ENCODE data around the gene F2R. TPM values are rescaled to one million over a fixed set of nuclear protein-coding genes. Genes with fewer than 3 reads are reported as not detected.
A peak's percentile ranks its signal among the peaks of the same experiment; 100 is the strongest.

The F2R gene
- total and polyA plus RNA-seq, 2 of the 4 experiments (the other 2 are of a cell fraction), result 85.7 to 147 TPM

- Histone ChIP-seq H4K91ac (ENCODE audit: insufficient read depth, low read depth, low read length) (peak overlapping the region; percentile 43; the same call in 1 of the 2 replicates), H3K14ac (replicated peaks; ENCODE audit: low read depth, low read length) (peak overlapping the region; percentile 16; the same call in 1 of the 2 replicates), H3K9me1 (ENCODE audit: insufficient read depth, low read length) (peaks cover 15% of the 10 kb centered on the region), H3K18ac (ENCODE audit: low read depth, low read length) (peak overlapping the region; percentile 80), H2BK15ac (ENCODE audit: low read depth, low read length) (peak overlapping the region; percentile 87), H3K4me1 (ENCODE audit: control insufficient read depth, insufficient read depth, low read length) (peaks cover 25% of the 10 kb centered on the region), H3K9ac (ENCODE audit: low read depth, low read length) (peak overlapping the region; percentile 1; the same call in 1 of the 2 replicates), H3K9me3 (ENCODE audit: control insufficient read depth, insufficient read depth, low read length) (no peaks in the 10 kb centered on the region), H2BK20ac (ENCODE audit: low read depth, low read length) (peak overlapping the region; percentile 43), H4K20me1 (ENCODE audit: insufficient read depth, low read length) (no peaks in the 10 kb centered on the region), H2AK9ac (replicated peaks; ENCODE audit: low read depth, low read length, poor library complexity) (no peak overlapping the region), H3K4me2 (ENCODE audit: low read depth, low read length) (no peak overlapping the region), H2AFZ (replicated peaks; ENCODE audit: low read length, poor library complexity) (no peak overlapping the region), H2BK5ac (ENCODE audit: low read depth, low read length, poor library complexity, severe bottlenecking) (peak overlapping the region; percentile 98), H3K4me3 (ENCODE audit: insufficient read depth, low read depth, low read length) (no peak overlapping the region), H3K27me3 (ENCODE audit: control insufficient read depth, insufficient read depth, low read length) (no peaks in the 10 kb centered on the region), H3K27ac (ENCODE audit: insufficient read depth, low read length) (peak overlapping the region; percentile 92; the same call in 1 of the 2 replicates), H3K23ac (ENCODE audit: low read depth, low read length) (peak overlapping the region; percentile 2; the same call in 1 of the 2 replicates), H3K56ac (ENCODE audit: extremely low read depth, insufficient read depth, low read length) (peak overlapping the region; percentile 86), H4K5ac (ENCODE audit: low read depth, low read length) (peak overlapping the region; percentile 57), H3K79me1 (ENCODE audit: low read depth in 1 of 2, low read length in 2 of 2) (peaks cover 0 to 8% of the 10 kb centered on the region in 2 experiments; a peak in 2 of 4 replicates), H3K4ac (ENCODE audit: low read depth, low read length) (peak overlapping the region; percentile 78; the same call in 1 of the 2 replicates), H4K8ac (ENCODE audit: low read depth in 2 of 2, low read length in 2 of 2) (peak overlapping the region; percentile 47 to 72), H3K36me3 (ENCODE audit: control insufficient read depth, insufficient read depth, low read length) (no peaks in the 10 kb centered on the region), H2AK5ac (ENCODE audit: low read depth, low read length) (0 out of 2 replicates have a peak overlapping the region, but pooled peaks have one; percentile 0), H2BK120ac (ENCODE audit: low read depth, low read length) (peak overlapping the region; percentile 93)
- no peak for ATAC-seq (ENCODE audit: low read depth)
- no TSS peak for BruUV-seq (replicated peaks)
- DNase-seq, result no peak
- WGBS, 2 experiments (ENCODE audit: extremely low coverage in 2 of 2, insufficient read length in 1 of 2), result 100% methylated on average over 1 of the region's 1 CpG; no CpG with 5 or more reads in 1 of the 2 experiments
- in situ Hi-C loops (cut with MboI; ENCODE audit: low sequenced_read_pairs) (no loop called here), intact Hi-C loops (cut with micrococcal nuclease) (no loop called here), dilution Hi-C loops (cut with HindIII; ENCODE audit: low sequenced_read_pairs, unreplicated experiment) (no loop called here)
- ChIA-PET CTCF (interaction anchor here (0.5 kb wide), 1 partner anchor 82 kb away, joined by 4 read pairs; no protein-coding TSS in a partner anchor), POLR2A (ENCODE audit: unreplicated experiment) (interaction anchor here (0.6 kb wide), 1 partner anchor 23 kb away, joined by 3 read pairs; no protein-coding TSS in a partner anchor)
- TF ChIP-seq RCOR1 (IDR thresholded peaks at IDR 0.05; ENCODE audit: insufficient replicate concordance, low read length), result no peak
- TF ChIP-seq MAFK (IDR thresholded peaks at IDR 0.05; ENCODE audit: low read depth, low read length), result no peak
- TF ChIP-seq NFE2L2 (IDR thresholded peaks at IDR 0.05; ENCODE audit: low read depth, low read length), result no peak
- TF ChIP-seq MXI1 (IDR thresholded peaks at IDR 0.05; ENCODE audit: borderline replicate concordance, low read depth, low read length), result no peak
- TF ChIP-seq, protein P1, sequence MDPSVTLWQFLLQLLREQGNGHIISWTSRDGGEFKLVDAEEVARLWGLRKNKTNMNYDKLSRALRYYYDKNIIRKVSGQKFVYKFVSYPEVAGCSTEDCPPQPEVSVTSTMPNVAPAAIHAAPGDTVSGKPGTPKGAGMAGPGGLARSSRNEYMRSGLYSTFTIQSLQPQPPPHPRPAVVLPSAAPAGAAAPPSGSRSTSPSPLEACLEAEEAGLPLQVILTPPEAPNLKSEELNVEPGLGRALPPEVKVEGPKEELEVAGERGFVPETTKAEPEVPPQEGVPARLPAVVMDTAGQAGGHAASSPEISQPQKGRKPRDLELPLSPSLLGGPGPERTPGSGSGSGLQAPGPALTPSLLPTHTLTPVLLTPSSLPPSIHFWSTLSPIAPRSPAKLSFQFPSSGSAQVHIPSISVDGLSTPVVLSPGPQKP (IDR thresholded peaks at IDR 0.05; ENCODE audit: borderline replicate concordance, low read depth, low read length), result no peak
- no peak for TF ChIP-seq SMC3 (IDR thresholded peaks at IDR 0.05; ENCODE audit: low read depth, low read length)
- no peak for TF ChIP-seq MAZ (IDR thresholded peaks at IDR 0.05; ENCODE audit: borderline replicate concordance, low read depth, low read length)
- TF ChIP-seq, protein P2, sequence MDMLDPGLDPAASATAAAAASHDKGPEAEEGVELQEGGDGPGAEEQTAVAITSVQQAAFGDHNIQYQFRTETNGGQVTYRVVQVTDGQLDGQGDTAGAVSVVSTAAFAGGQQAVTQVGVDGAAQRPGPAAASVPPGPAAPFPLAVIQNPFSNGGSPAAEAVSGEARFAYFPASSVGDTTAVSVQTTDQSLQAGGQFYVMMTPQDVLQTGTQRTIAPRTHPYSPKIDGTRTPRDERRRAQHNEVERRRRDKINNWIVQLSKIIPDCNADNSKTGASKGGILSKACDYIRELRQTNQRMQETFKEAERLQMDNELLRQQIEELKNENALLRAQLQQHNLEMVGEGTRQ (IDR thresholded peaks at IDR 0.05; ENCODE audit: low read depth, low read length), result no peak
- no peak for TF ChIP-seq CHD1 (IDR thresholded peaks at IDR 0.05; ENCODE audit: low read depth, low read length)
- TF ChIP-seq CEBPB (IDR thresholded peaks at IDR 0.05; ENCODE audit: low read depth, low read length), result no peak
- TF ChIP-seq, protein P3, sequence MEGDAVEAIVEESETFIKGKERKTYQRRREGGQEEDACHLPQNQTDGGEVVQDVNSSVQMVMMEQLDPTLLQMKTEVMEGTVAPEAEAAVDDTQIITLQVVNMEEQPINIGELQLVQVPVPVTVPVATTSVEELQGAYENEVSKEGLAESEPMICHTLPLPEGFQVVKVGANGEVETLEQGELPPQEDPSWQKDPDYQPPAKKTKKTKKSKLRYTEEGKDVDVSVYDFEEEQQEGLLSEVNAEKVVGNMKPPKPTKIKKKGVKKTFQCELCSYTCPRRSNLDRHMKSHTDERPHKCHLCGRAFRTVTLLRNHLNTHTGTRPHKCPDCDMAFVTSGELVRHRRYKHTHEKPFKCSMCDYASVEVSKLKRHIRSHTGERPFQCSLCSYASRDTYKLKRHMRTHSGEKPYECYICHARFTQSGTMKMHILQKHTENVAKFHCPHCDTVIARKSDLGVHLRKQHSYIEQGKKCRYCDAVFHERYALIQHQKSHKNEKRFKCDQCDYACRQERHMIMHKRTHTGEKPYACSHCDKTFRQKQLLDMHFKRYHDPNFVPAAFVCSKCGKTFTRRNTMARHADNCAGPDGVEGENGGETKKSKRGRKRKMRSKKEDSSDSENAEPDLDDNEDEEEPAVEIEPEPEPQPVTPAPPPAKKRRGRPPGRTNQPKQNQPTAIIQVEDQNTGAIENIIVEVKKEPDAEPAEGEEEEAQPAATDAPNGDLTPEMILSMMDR (conservative IDR thresholded peaks at IDR 0.05; ENCODE audit: low read depth, low read length), result no peak
- TF ChIP-seq POLR2A (IDR thresholded peaks at IDR 0.05; ENCODE audit: low read depth, low read length), result no peak
Observed at GRCh38 chr5:76688212-76688611, 27.7 kb upstream of the F2R start.

All from IMR-90 (cell line).